ENCODE data around the gene KLHL22. TPM values are rescaled to one million over a fixed set of nuclear protein-coding genes. Genes with fewer than 3 reads are reported as not detected.

The KLHL22 gene
- total and polyA plus RNA-seq, 2 donors (not counting 3 experiments of a cell fraction or from before 2014, with no cell fraction given) = 24.2 to 33.6 TPM

- no peak overlapping the region for H3K4me3 ChIP-seq (replicated peaks in 1 of 3; ENCODE audit: insufficient read depth in 1 of 3, low read depth in 1 of 3, low read length in 3 of 3)
- ChIA-PET CTCF (interaction anchor here (0.6 to 1.6 kb wide), 2 partner anchors 14 to 25 kb away, joined by 3 to 11 read pairs; no protein-coding TSS in a partner anchor), POLR2A (no interaction called here)
- no peak for TF ChIP-seq FOS (IDR thresholded peaks at IDR 0.05; ENCODE audit: borderline replicate concordance, insufficient read depth, low read length)
- TF ChIP-seq GATA2 (IDR thresholded peaks at IDR 0.05; ENCODE audit: insufficient read depth, insufficient read length, low read depth, low read length) = no peak
- no peak for TF ChIP-seq CTCF (IDR thresholded peaks at IDR 0.05; ENCODE audit: extremely low read depth in 1 of 2, insufficient read depth in 1 of 2, low read depth in 1 of 2, low read length in 2 of 2)
- TF ChIP-seq EZH2 (IDR thresholded peaks at IDR 0.05; ENCODE audit: borderline replicate concordance, low read depth, low read length, severe bottlenecking) = no peak
- TF ChIP-seq POLR2A (IDR thresholded peaks at IDR 0.05; ENCODE audit: low read depth, low read length) = no peak
- TF ChIP-seq MAX (IDR thresholded peaks at IDR 0.05; ENCODE audit: insufficient read depth, insufficient read length) = no peak
- TF ChIP-seq POLR2AphosphoS5 (IDR thresholded peaks at IDR 0.05; ENCODE audit: insufficient read depth, low read depth, low read length) = no peak
- TF ChIP-seq JUN (IDR thresholded peaks at IDR 0.05; ENCODE audit: borderline replicate concordance, insufficient read depth, insufficient read length, low read depth) = no peak
- TF ChIP-seq MYC (IDR thresholded peaks at IDR 0.05; ENCODE audit: low read depth, low read length) = no peak
- no peak overlapping the region for H3K27ac ChIP-seq (ENCODE audit: insufficient read depth, low read depth, low read length)
- no peak overlapping the region for H3K9ac ChIP-seq (replicated peaks; ENCODE audit: extremely low read depth, insufficient read depth, low read length)
- dilution Hi-C loops (cut with MboI; ENCODE audit: extremely low pct_ligation_motif_present, low sequenced_read_pairs) (no loop called here), intact Hi-C loops (cut with micrococcal nuclease) (no loop called here)
- H4K20me1 ChIP-seq (replicated peaks; ENCODE audit: control insufficient read depth, extremely low read depth, insufficient read depth, low read length) = no peaks in the 10 kb centered on the region
- FAIRE-seq (no peak), DNase-seq (ENCODE audit: low read depth, low spot score) (no peak)
- H3K36me3 ChIP-seq (ENCODE audit: control insufficient read depth in 2 of 2, extremely low read depth in 1 of 2, insufficient read depth in 2 of 2, low read length in 2 of 2) = peaks cover 9 to 29% of the 10 kb centered on the region in 2 experiments
- no peaks in the 10 kb centered on the region for H3K4me1 ChIP-seq (ENCODE audit: control insufficient read depth, extremely low read depth, insufficient read depth, low read length)
- no peaks in the 10 kb centered on the region for H3K27me3 ChIP-seq (ENCODE audit: control insufficient read depth in 2 of 2, insufficient read depth in 2 of 2, low read length in 2 of 2)
- H3K79me2 ChIP-seq (ENCODE audit: control insufficient read depth, insufficient read depth, low read length) = no peaks in the 10 kb centered on the region
- no peaks in the 10 kb centered on the region for H3K9me3 ChIP-seq (replicated peaks; ENCODE audit: control insufficient read depth, insufficient read depth, low read length)
- no peak overlapping the region for H3K4me2 ChIP-seq (ENCODE audit: insufficient read depth, low read length)
- BruUV-seq (replicated peaks) = no TSS peak
- no peaks in the 10 kb centered on the region for H3K9me1 ChIP-seq (replicated peaks; ENCODE audit: control insufficient read depth, extremely low read depth, insufficient read depth, low read length)
- no peak overlapping the region for H2AFZ ChIP-seq (ENCODE audit: low read depth, low read length)
These were observed 91.8 kb downstream of the KLHL22 start for GRCh38 chr22:20403779-20404140.

Data from endothelial cell of umbilical vein (primary cell).